ENCODE measurements around the gene CLCNKA. TPM values are rescaled to one million over a fixed set of nuclear protein-coding genes. Genes with fewer than 3 reads are reported as not detected.
"Not testable (repeated sequence)": the region's sequence is repeated elsewhere in the genome, so short reads cannot be mapped to it uniquely, and the experiment has no call there.

Gene CLCNKA
- total RNA-seq, 1 experiment from 2014 or later = 0.10 TPM

DNA sequence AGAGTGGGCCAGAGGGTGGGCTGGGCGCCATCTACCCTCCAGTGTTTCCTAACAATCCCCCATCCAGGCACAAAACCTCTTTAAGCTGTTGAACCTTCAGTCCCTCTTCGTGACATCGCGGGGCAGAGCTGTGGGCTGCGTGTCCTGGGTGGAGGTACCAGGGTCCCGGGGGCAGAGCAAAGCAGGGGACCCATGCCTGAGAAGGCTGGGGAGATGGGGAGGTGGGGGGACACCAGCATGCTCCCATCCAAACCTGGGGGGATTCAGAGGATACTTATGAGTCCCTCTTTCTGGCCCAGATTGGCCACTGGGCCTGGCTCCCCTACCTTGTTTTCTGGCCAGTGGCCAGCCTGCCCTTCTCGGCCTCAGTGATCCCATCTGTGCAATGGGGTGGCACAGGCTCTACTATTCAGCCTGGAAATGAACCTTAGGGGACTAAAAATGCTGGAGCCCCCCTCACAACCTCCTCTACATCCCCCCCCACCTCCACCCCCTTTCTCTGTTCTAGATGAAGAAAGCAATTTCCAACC is 11.3 kb downstream of the CLCNKA start:
- H3K27me3 ChIP-seq (ENCODE audit: control insufficient read depth, insufficient read depth, low read length); DNase-seq; H3K36me3 ChIP-seq (replicated peaks; ENCODE audit: control insufficient read depth, insufficient read depth, low read length); H3K4me3 ChIP-seq (ENCODE audit: insufficient read depth, low read depth, low read length): not testable (repeated sequence)

DNA sequence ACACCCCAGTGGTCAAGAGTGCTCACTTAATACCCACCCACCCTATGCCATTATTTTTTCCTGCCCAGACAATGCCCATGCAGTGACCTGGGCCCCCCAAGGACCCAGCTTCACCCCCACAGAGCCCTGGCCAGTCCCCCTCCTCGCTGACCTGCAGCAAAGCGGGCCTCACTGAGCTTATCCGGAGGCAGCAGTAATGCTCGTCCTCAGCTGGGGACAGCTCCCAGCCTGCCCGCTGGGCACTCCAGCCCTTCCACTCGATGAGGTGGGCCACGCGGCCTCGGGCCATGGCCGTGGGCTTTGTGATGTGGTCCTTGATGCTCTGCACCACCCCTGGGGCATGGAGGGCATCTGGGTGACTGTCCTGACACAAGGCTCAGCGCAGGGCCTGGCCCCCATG is 14.6 kb downstream of the CLCNKA start:
- not testable (repeated sequence) for H3K36me3 ChIP-seq (replicated peaks; ENCODE audit: control insufficient read depth, insufficient read depth, low read length); H3K27me3 ChIP-seq (ENCODE audit: control insufficient read depth, insufficient read depth, low read length); H3K4me3 ChIP-seq (ENCODE audit: insufficient read depth, low read depth, low read length); DNase-seq

DNA sequence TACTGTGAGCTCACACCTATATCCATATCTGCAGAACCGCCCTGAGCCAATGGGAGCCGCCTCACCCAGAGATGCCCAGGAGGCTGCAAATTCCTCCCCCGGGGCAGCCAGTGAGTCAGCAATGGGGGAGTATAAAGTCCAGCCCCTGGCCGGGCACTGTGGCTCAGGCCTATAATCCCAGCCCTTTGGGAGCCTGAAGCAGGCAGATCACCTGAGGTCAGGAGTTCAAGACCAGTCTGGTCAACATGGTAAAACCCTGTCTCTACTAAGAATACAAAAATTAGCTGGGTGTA is 16.7 kb downstream of the CLCNKA start:
- Histone ChIP-seq H3K27me3 (ENCODE audit: control insufficient read depth, insufficient read depth, low read length) (no peaks in the 10 kb centered on the region), H3K4me3 (ENCODE audit: insufficient read depth, low read depth, low read length) (no peak overlapping the region), H3K36me3 (replicated peaks; ENCODE audit: control insufficient read depth, insufficient read depth, low read length) (no peaks in the 10 kb centered on the region)
- peak; percentile 76 for DNase-seq

DNA sequence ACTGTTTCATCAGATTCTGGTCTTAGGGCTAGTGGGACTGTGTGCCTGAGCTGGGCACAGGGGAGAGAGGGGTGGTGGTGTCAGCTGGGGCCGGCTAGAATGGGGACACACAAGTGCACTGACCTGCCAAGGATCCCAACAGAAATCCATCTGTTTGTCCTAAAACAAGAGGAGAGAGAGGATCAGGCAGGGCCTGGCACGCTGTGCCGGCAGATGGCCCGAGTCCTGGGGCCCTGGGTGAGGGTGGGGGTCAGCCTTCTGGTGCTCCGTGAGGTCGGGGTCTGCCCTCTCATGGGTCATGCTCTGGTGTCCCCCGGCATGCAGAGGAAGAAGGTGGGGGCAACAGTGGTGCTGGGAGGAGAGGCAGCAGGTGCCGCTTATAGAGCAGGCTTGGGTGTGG is 18.0 kb downstream of the CLCNKA start:
- H3K4me3 ChIP-seq (ENCODE audit: insufficient read depth, low read depth, low read length); DNase-seq; H3K27me3 ChIP-seq (ENCODE audit: control insufficient read depth, insufficient read depth, low read length); H3K36me3 ChIP-seq (replicated peaks; ENCODE audit: control insufficient read depth, insufficient read depth, low read length): not testable (repeated sequence)

DNA sequence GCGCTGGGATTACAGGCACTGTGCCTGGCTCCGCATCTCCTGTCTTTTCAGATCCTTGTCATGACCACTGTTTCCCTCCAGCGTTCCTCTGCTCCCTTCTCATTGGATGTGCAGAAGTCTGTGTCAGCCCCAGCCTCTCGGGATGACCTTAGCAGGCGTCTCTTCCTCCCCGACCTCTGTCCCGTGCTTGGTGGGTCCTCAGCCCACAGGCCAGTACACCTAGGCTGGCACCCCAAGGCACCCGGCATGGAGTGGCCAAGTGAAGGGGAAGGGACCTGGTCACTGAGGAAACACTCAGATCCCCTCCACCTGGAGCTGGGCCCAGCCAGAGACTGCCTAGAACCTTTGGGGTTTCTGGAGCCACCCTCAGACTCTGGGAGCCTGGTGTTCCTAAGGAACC is 19.4 kb downstream of the CLCNKA start:
- DNase-seq = no peak
- Histone ChIP-seq H3K36me3 (replicated peaks; ENCODE audit: control insufficient read depth, insufficient read depth, low read length) (no peaks in the 10 kb centered on the region), H3K4me3 (ENCODE audit: insufficient read depth, low read depth, low read length) (no peak overlapping the region), H3K27me3 (ENCODE audit: control insufficient read depth, insufficient read depth, low read length) (no peaks in the 10 kb centered on the region; the same call in 1 of the 2 replicates)

DNA sequence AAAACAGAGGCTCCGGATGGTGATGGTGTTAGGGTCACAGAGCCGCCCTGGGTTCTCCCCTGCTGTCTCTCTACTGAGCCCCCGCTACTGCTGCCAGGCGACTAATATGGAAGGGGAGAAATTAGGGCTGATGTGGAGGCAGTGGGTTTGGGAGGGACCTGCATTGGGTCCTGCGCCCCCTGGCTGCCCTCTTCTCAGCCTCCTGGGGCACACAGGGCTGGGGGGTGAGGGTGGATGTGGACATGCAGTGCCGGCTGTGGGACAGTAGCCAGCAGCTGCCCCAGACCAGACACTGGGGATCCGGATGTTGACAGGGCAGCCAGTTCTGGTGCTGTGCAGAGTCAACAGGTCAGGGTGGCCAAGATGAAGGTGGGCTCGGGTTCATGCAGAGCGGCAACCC is 20.3 kb downstream of the CLCNKA start:
- no peaks in the 10 kb centered on the region for H3K36me3 ChIP-seq (replicated peaks; ENCODE audit: control insufficient read depth, insufficient read depth, low read length)
- no peak overlapping the region for H3K4me3 ChIP-seq (ENCODE audit: insufficient read depth, low read depth, low read length)
- no peaks in the 10 kb centered on the region; the same call in 1 of the 2 replicates for H3K27me3 ChIP-seq (ENCODE audit: control insufficient read depth, insufficient read depth, low read length)
- DNase-seq = peak; percentile 76

DNA sequence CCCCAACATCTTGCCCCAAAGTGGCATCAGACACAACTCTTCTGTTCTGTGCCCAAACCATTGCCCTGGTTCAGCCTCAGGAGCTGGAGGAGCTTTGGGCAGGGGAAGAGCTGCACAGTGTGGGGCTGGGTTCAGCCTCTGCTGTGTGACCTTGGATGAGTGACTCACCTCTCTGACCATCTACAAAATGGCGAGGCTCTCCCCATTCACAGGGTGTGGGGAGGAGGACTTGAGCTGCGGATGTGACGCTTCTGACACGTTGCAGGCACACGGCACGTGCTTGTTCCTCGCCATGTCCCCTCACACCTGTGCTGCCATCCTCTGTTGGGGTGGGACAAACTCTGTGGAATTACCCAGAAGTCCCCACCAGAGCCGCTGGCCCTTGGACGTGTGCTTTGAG is 20.8 kb downstream of the CLCNKA start:
- H3K27me3 ChIP-seq (ENCODE audit: control insufficient read depth, insufficient read depth, low read length); H3K36me3 ChIP-seq (replicated peaks; ENCODE audit: control insufficient read depth, insufficient read depth, low read length); H3K4me3 ChIP-seq (ENCODE audit: insufficient read depth, low read depth, low read length); DNase-seq: not testable (repeated sequence)

DNA sequence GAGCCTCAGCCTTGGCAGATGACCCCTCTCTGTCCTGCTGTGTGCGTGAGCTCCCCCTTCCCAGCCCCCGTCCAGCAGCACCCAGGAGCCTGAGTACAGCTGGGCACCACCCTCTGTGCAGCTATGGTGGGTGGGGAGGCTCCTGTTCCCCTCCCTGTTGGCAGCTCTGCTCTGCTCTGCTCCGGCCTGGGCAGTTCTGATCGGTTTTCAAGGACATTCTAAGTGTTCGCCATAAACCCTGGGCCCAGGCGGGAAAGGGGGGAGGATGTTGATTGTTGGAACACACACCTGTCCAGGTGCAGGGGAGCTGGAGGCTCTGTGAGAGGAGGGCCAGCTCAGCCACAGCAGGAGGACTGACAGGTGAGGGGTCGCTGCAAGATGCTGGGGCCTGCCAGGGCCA is 21.7 kb downstream of the CLCNKA start, which contains the start of gene CLCNKB:
TSS of gene CLCNKB (plus strand) at position 262 of the 400 bp plus-strand sequence. CDS start 711 bp downstream, outside the sequence.
- H3K4me3 ChIP-seq (ENCODE audit: insufficient read depth, low read depth, low read length) = no peak within 1 kb of the TSS

DNA sequence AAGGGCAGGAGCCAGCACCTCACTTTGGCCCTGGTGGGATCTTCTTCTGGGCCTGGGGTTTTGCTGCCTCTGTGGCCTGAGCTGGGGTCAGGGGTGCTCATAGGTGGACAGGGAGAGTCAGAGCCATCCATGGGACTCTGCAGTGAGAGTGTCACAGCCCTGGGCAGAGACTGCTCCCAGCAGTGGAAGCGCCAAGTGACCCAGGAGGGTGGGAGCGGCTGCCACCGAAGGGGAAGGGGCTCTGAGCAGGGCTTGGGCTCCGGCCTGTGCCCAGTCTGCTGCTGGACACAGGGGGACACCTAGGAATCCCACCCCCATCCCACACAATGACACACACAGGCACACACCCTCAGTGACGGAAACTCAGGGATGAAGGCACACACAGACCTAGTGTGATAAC is 22.1 kb downstream of the CLCNKA start:
- Histone ChIP-seq H3K4me3 (ENCODE audit: insufficient read depth, low read depth, low read length) (no peak overlapping the region), H3K36me3 (replicated peaks; ENCODE audit: control insufficient read depth, insufficient read depth, low read length) (no peaks in the 10 kb centered on the region), H3K27me3 (ENCODE audit: control insufficient read depth, insufficient read depth, low read length) (no peaks in the 10 kb centered on the region; the same call in 1 of the 2 replicates)
- no peak for DNase-seq

More for the DNA sequence above, 21.7 kb downstream of the CLCNKA start, which contains the start of gene CLCNKB:
- no peak for DNase-seq
- Histone ChIP-seq H3K36me3 (replicated peaks; ENCODE audit: control insufficient read depth, insufficient read depth, low read length) (no peaks in the 10 kb centered on the region), H3K27me3 (ENCODE audit: control insufficient read depth, insufficient read depth, low read length) (no peaks in the 10 kb centered on the region; the same call in 1 of the 2 replicates)

DNA sequence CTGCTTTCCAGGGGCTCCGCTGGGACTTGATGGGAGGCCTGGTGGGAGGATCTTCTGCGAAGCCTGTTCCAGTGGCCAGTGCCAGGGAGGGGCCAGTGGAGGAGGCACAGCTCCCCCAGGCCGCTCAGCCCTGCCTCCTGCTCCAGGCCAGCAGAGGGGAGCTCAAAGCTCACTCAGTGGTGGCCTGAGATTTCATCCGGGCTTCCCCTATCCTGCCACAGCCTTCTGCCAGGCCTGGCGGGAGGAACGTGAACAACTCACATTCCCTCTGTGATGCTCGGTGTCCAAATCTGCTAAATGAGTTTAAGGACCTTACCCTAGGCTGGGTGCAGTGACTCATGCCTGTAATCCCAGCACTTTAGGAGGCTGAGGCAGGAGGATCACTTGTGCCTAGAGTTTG is 25.0 kb downstream of the CLCNKA start:
- no peaks in the 10 kb centered on the region for H3K36me3 ChIP-seq (replicated peaks; ENCODE audit: control insufficient read depth, insufficient read depth, low read length)
- H3K4me3 ChIP-seq (ENCODE audit: insufficient read depth, low read depth, low read length) = no peak overlapping the region
- H3K27me3 ChIP-seq (ENCODE audit: control insufficient read depth, insufficient read depth, low read length) = no peaks in the 10 kb centered on the region; the same call in 1 of the 2 replicates
- DNase-seq = no peak

DNA sequence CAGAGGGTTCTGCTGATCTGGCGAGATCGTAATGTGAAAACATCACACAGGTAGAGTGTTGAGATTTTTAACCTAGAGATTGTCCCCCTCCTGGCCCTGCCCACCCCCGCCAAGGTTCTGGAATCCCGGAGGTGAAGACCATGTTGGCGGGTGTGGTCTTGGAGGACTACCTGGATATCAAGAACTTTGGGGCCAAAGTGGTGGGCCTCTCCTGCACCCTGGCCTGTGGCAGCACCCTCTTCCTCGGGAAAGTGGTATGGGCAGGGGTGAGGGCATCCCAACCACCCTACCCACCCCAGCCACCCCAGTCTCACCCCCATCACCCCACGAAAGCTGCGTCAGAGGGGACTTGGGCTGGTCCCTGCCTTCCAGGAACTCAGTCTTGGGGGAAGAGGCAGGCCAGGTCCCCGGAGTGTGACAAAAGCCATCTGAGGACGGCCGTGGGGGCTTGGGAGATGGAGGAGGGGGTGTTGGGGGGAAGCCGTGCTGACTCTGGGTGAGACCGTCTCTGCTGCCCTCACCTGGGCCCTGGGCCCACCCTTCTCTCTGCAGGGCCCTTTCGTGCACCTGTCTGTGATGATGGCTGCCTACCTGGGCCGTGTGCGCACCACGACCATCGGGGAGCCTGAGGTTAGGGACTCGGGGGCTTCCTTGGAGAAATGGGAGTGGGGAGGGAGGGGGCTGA is 26.1 kb downstream of the CLCNKA start:
- DNase-seq = peak; percentile 73
- no peaks in the 10 kb centered on the region; the same call in 1 of the 2 replicates for H3K27me3 ChIP-seq (ENCODE audit: control insufficient read depth, insufficient read depth, low read length)
- peak overlapping the region; percentile 59 for H3K4me3 ChIP-seq (ENCODE audit: insufficient read depth, low read depth, low read length)
- H3K36me3 ChIP-seq (replicated peaks; ENCODE audit: control insufficient read depth, insufficient read depth, low read length) = no peaks in the 10 kb centered on the region

DNA sequence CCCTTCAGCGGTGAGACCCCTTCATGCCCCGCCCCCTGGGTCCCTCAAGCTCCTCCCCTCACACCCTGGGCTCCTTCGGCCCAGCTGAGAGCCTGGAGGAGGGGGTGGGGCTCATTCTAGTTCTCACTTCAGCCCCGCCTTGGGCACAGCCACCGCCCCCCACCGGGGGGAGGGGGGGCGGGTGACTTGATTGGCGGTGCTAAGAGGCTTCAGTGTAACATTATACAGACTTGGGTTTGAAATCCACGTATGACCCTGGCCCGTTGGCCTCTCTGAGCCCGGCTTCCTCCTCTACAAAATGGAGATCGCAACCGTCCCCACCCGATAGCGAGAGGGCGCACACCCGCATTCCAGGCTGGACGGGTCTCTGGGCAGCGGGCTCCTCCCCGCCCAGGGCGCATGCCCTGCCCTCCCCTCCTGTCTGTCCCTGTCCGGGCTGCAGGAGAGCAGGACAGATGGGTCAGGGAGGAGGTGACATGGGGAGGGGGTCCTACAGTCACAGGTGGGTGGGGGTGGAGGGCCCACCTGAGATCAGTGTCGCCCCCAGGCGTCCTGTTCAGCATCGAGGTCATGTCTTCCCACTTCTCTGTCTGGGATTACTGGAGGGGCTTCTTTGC is 26.8 kb downstream of the CLCNKA start:
- peak; percentile 96 for DNase-seq
- Histone ChIP-seq H3K36me3 (replicated peaks; ENCODE audit: control insufficient read depth, insufficient read depth, low read length) (no peaks in the 10 kb centered on the region), H3K4me3 (ENCODE audit: insufficient read depth, low read depth, low read length) (peak overlapping the region; percentile 59), H3K27me3 (ENCODE audit: control insufficient read depth, insufficient read depth, low read length) (no peaks in the 10 kb centered on the region; the same call in 1 of the 2 replicates)

DNA sequence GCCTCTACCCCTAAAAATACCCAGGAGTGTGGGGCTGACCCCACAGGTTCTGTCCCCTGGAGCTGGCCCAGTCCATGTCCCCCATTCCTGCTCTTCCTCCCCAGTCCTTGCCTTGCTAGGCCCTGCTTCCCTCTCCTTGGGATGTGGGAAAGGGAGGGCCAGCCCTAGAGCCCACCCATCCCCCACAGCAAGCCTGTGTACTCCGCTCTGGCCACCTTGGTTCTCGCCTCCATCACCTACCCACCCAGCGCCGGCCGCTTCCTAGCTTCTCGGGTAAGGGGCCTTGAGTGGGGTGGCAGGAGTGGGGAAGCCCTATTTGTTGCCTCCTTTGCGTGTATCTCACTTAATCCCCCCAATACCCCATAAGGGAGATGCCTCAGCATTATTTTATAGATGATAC is 28.5 kb downstream of the CLCNKA start:
- no peaks in the 10 kb centered on the region; the same call in 1 of the 2 replicates for H3K27me3 ChIP-seq (ENCODE audit: control insufficient read depth, insufficient read depth, low read length)
- H3K4me3 ChIP-seq (ENCODE audit: insufficient read depth, low read depth, low read length) = no peak overlapping the region
- no peaks in the 10 kb centered on the region for H3K36me3 ChIP-seq (replicated peaks; ENCODE audit: control insufficient read depth, insufficient read depth, low read length)
- DNase-seq = peak; percentile 71

DNA sequence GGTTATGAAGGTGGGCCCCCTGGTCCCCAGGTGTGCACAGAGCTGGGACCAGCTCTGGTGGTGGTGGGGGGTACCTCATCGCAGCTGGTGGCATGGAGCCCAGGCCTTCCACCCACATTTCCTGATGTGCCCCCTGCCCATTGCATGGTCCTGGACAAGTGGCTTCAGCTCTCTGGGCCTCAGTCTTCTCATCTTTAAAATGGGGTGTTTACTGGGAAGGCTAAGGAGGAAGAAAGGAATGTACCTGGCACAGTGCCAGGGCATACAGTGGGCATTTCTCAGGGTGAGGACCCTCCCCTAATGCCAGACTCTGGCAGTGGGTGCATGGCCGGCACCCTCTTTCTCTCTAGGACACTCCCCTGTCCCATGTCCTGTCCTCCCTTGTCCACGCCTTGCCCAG is 29.2 kb downstream of the CLCNKA start:
- Histone ChIP-seq H3K27me3 (ENCODE audit: control insufficient read depth, insufficient read depth, low read length) (no peaks in the 10 kb centered on the region; the same call in 1 of the 2 replicates), H3K36me3 (replicated peaks; ENCODE audit: control insufficient read depth, insufficient read depth, low read length) (no peaks in the 10 kb centered on the region), H3K4me3 (ENCODE audit: insufficient read depth, low read depth, low read length) (no peak overlapping the region)
- DNase-seq = no peak

DNA sequence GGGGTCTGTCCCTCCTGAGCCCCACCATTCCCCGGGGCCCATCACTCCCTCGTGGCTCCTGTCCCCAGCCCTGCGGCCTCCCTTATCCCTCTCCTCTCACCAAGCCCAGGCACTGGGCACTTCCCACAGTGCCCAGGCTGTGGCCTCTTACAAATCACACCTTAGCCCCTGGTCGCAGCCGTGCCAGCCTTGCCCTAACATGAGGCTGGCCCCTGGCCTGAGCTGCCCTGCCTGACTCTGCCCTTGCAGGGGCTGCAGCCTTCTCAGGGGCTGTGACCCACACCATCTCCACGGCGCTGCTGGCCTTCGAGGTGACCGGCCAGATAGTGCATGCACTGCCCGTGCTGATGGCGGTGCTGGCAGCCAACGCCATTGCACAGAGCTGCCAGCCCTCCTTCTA is 30.1 kb downstream of the CLCNKA start:
- not testable (repeated sequence) for H3K27me3 ChIP-seq (ENCODE audit: control insufficient read depth, insufficient read depth, low read length); H3K36me3 ChIP-seq (replicated peaks; ENCODE audit: control insufficient read depth, insufficient read depth, low read length); H3K4me3 ChIP-seq (ENCODE audit: insufficient read depth, low read depth, low read length); DNase-seq

Measured in H7 (cell line).